T follicular helper cell (primary cell): ENCODE results near the gene MAU2.
"Not testable (repeated sequence)": the region's sequence is repeated elsewhere in the genome, so short reads cannot be mapped to it uniquely, and the experiment has no call there.

Source experiments
- DNase-seq: peaks from one replicate; pipeline ENCODE4 v3.0.0-alpha.2; 2020; ENCODE audit warnings: low read depth

MAU2 gene

DNA sequence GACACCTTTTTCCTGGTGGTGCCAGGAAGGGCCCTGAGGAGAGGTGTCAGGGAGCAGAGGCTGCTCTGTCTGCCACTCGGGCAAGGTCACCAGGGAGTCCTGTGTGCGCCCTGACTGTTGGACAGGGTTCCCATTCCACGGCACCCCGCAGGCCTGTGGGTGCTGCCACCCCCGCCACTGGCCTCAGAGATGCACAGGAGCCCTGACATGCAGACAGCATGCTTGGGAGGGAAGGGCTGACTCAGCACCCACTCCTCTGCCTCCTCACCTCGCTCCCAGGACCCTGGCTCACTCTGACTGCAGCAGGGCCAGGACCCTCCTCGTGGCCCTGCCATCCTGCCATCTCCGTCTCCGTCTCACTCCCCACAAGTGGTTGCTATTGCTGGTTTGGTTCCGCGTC, 25.3 kb downstream of the MAU2 start:
- DNase-seq = no peak

DNA sequence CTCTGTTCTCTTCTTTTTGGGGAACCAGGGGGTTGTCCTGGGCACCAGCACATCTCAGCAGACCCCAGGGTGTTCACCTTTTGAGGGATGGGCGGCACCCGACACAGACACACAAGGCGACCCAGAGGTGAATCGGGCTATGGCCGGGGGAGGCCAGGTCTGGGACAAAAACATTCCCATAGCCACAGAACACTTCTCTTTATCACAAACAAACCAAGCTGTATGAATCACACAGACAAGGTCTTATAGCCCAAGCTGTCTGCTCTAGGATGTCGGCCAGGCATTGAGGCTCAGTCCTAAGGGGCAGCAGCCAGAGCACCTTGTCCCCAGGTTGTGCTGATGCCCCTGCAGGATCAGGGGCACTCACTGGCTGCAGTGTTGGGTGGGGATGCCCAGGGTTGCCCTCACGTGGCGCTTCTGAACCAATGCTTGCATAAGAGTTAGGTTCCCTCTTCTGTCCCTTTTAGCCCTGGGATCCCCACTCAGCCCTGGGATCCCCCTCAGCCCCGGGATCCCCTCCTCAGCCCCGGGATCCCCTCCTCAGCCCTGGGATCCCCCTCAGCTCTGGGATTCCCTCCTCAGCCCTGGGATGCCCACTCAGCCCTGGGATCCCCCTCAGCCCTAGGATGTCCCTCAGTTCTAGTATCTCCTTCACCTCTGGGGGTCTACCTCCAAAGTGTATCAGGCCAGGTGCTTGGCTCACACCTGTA, 26.9 kb downstream of the MAU2 start:
- DNase-seq = no peak

DNA sequence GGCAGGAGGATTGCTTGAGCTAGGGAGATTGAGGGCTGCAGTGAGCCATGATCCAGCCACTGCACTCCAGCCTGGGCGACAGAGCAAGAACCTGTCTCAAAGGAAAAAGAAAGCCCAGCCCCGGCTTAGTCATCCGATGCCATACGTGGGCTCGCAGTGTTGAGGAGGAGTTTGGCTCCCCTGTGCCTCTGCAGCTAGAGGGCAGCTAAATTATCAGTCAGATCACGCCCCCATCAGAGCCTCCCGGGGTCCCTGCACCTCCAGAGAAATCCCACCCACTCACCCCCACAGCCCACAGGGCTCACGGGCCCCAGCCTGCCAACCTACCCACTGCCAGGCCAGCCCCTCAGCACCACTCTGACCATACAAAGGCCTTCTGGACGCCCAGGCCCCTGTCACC, 27.6 kb downstream of the MAU2 start:
- no peak for DNase-seq

DNA sequence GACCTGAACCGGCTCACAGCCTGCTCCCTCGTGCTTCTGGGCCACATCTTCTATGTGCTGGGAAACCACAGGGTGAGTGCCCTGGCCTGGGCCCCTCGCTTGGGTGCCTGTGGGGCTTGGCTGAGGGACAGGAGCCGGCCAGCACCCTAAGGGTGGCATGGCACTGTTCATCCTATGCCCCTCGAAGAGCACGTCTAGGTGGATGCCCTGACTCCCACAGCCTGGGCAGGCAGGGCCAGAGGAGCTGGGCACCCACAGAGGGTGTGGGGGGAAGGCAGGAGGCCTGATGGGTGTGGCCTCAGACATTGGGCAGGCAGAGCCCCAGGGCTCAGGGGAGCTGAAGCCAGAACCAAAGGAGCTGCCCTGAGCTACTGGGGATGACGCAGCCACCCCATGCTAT, 28.7 kb downstream of the MAU2 start:
- DNase-seq = no peak

DNA sequence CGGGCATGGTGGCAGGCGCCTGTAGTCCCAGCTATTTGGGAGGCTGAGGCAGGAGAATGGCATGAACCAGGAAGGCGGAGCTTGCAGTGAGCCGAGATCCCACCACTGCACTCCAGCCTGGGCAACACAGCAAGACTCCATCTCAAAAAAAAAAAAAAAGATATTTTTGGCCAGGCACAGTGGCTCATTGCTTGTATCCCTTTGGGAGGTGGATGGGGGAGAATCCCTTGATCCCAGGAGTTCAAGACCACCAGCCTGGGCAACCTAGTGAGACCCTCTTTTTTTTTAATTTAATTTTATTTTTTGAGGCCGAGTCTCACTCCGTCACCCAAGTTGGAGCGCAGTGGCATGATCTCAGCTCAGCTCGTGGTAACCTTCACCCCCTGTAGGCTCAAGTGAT, 30.1 kb downstream of the MAU2 start:
- not testable (repeated sequence) for DNase-seq

DNA sequence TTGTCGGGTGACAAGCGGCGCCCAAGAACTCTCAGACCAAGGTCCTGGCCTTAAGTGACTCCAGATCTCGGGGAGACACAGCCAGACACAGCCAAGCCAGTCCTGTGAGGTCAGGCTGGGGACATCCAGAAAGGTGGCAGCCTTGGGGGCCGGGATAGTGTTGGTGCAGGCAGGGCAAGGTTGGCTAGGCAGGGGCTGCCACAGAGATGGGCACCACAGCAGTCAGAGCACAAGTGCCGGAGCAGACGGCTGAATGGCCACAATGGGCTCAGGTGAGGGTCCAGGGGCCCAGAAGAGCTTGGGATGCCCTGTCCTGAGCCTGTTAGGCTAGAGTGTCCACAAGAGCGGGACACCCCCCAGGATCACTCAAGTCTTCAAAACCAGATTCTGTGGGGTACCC, 32.2 kb downstream of the MAU2 start:
- no peak for DNase-seq

DNA sequence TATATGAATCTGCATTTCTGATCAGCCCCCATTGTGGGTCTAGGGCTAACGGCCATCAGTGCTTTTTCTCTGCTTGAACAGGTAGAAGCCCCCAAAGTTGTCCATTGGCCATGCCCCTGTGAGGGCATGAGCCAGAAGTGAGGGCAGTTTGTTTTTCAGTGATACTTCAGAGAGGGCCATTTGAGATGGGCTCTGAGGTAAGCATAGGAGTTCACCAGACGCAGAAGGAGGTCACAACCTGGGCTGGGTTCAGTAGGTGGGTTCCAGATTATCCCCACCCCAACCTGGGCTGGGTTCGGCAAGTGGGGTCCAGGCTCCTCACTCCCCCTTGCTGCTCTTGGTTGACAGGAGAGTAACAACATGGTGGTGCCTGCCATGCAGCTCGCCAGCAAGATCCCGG, 33.4 kb downstream of the MAU2 start:
- DNase-seq = no peak

DNA sequence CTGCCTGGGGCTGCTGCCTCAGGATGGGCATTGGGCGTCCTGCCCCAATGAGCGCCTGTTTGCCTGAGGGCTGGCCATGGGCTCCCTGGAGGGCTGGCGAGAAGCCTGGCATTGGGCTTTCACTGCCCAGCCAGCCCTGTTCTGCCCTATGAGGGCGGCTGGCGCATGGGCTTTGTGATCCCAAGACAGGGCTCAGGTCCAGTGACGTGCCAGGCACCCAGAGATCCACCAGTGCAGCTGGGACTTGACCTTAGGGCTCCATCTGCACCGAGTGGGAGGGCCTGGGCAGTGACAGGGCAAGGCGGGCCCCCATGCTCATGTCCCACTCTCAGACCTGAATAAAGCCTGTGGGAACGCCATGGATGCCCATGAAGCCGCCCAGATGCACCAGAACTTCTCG, 34.3 kb downstream of the MAU2 start:
- no peak for DNase-seq

DNA sequence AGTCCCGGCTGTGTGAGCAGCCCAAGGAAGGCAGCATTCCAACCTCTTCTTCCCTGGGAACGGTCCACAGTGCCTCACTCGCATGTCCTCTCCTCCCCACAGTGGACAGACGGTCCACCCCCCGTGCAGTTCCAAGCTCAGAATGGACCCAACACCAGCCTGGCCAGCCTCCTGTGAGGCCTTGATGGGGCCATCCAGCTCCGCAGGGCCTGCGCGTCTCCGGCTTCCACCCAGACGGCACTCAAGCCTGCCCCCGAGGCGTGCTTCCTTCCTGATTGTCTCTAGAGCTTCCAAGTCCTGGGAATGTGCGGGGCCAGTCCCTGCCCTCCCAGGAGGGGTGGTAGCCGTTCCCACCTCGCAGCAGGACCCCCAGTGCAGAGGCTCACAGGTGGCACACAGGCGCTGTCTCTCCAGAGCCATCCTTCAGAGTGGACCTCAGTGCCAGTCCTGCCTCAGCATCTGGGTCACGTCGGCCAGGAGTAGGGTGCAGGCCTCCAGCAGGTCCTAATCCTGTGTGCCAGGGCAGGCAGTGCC, 35.0 kb downstream of the MAU2 start:
- no peak for DNase-seq

DNA sequence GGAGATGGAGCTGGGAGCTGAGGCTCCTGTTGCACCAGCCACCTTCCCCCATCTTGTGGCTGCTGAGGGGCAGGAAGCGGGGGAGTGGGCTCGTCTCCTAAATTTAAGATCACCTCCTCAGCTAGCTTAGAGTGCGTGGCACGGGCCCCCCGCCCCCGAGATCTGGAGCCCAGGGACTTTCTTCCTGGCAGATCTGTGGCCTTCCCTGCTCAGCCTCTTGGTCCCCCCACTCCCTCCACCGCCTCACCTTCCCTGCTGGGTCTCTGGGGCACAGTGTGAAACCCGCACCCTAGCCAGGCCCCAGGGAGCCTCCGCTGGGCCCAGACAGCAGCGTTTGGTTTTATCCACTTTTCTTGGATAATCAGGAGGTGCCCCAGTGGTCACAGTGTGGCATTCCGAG, 35.9 kb downstream of the MAU2 start:
- no peak for DNase-seq

DNA sequence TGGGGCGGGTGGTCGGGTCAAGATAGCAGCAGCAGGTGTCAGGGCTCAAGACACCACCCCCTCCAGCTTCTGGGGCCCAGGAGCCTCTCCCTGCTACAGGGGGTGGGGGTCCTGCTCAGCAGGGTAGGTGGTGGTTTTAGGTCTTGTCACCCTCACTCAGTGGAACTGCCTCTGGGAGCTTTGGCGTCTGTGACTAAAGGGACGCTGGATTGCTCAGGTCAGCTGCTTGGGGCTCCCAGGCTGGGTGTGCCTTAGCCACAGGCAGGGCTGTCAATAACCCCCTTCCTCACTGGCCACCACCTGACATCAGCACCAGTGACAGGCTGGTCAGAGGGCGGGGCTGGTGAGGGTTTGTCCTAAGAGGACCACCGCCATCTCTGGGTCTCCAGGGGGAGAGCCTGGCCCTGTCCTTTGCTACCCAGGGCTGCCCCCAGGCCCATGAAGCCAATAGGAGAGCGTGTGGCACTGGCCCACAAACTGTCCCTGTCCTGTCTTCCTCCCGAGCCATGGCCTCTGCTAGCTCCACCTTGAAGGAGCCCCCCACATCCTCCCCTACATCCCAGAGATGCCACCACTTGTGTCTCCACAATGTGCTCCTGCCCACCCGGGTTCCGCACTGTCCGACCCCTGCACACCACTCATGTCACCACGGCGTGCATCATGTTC, 36.4 kb downstream of the MAU2 start:
- DNase-seq = no peak

DNA sequence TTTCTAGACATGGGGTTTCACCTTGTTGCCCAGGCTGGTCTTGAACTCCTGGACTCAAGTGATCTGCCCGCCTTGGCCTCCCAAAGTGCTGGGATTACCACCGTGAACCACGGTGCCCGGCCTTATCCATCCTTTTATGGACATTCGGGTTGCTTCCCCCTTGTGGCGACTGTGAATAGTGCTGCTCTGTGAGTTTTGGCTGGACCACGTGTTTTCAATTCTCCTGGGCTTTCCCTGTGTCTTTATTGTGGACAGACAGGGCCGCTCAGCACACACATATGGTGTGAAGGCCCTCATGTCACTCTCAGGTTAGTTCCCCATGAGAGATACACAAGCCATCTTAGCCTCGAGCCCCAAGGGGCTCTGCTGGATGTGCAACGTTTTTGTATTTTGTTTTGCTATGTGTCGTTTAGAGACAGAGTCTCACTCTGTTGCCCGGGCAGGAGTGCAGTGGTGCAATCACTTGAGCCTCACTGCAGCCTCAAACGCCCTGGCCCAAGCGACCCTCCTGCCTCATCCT, 40.5 kb downstream of the MAU2 start:
- peak; percentile 49 for DNase-seq

DNA sequence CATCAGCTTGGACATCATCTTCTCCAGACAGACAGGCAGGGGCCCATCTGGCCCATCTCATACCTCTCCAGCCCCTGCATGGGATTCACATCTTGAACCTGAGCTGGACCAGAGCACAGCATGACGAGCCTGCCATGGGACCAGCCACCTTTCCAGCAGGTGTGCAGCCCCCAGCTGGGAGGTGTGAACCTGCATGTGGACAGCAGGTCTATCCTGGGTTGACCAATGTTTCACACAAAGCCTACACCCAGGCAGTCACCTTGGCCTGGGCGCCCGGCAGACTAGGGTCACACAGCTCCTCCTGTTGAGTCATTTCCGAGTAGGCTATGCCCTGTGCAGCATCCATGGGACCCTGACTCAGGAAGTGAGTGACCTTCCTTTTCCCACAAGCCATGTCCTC, 41.4 kb downstream of the MAU2 start:
- DNase-seq = no peak

DNA sequence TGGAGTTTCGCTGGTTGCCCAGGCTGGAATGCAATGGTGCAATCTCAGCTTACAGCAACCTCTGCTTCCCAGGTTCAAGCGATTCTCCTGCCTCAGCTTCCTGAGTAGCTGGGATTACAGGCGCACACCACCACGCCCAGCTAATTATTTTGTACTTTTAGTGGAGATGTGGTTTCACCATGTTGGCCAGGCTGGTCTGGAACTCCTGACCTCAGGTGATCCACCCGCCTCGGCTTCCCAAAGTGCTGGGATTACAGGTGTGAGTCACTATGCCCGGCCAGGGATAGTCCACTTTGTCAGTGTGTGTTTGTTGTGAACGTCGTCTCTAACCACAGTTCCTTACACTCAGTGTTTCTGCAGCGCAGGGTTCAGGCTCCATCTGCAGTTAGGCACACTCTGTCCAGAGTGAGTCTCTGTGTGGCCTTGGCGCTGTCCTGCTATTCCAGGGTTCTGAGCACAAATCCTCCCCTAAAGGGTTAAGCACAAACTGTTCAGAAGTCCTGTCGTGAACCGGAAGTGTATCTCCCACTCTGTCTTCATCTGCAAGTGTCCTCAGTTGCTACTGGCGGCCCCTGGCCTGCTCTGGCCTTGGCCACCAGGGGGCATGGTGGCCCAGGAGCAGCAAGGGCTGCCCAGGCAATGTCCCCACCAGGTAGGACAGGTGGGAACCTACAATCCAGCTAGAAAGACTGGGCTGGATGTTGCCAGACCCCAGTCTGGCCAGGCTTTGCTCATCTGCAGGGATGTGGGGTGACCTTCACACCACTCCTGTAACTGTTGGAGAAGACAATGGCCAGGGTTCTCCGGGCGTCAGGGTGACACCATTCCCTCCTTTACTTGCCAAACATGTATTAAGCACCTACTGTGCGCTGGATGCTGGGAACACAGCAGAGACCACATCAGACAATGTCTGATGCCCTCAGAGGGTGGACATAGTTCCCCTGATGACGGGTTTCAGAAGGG, 46.1 kb downstream of the MAU2 start:
- DNase-seq = peak; percentile 46

DNA sequence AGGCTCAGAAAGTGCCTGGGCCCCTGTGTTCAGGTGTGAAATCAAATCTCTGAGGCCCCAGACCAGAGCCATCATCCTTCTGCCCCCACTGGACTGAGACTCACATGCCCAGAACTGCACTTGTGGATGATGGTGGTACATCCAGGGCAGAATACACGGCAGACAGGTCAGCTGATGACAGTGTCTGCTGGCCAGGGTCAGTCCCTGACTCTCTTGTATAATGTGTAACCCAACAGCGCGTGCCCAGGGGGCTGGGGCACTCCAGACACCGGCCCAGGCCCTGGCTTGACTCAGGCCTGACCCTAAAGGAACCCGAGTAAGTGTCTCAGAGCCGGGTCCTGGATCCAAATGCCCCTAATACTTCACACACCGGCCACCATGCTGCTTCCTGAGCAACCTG, 47.5 kb downstream of the MAU2 start:
- DNase-seq = no peak

DNA sequence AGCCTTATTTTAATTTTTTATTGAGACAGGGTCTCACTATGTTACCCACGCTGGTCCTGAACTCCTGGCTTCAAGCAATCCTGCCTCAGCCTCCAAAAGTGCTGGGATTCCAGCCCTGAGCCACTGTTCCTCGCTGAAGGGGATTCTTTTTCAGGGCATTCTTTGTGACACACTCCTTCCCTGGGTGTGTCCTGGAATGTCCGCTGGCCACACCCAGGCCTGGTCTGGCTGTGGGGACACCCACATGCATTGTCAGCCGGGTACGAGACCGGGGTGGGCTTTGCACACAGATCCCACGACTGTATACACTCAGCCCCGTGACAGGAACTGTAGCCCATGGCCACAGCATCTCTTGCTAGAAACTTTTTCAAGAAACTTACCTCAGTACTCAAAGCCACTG, 50.4 kb downstream of the MAU2 start:
- DNase-seq = no peak

DNA sequence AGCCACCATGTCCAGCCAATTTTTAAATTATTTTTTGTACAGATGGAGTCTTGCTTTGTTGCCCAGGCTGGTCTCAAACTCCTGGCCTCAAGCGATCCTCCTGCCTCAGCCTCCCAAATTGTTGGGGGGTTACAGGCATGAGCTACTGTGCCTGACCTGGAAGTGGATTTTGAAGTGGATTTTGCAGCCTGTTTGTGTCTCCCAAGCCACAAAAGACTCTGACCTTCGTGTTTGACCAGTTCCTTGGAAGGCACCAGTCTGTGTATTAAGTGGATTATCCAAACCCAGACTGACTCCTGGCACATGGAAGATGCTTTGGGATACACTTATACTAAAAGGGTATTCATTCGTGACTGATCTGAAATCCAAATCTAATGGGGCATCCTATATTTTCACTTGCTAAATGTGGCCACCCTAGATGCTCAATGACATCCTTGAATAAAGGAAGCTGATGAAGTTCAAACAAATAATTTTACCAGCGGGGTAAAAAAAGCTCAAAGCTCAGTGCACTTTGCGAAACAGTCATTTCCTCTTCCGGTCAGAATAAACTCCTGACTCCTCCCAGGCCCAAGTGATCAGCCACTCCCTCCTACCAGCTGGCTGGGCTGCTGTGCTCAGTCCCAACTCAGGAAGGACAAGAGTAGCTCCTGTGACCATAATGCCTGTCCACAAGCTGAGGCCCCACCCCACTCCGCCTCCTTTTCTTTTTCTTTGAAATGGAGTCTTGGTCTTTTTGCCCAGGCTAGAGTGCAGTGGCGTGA, 52.2 kb downstream of the MAU2 start:
- DNase-seq = peak; percentile 18

DNA sequence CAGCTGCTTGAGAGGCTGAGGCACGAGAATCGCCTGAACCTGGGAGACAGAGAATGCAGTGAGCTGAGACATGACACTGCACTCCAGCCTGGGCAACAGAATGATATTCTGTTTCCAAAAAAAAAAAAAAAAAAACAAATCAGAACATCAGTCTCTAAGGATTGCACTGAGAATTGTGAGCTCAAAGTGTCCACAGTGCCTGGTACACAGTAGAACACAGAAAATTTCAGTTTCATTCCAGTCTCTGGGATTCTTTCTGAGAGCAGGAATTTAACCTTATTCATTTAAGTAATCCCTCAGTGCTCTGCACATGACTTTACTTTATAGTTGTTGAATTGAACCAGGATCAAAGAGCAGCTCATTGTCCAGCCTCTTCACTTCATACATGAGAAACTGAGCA, 58.9 kb downstream of the MAU2 start:
- DNase-seq = no peak

DNA sequence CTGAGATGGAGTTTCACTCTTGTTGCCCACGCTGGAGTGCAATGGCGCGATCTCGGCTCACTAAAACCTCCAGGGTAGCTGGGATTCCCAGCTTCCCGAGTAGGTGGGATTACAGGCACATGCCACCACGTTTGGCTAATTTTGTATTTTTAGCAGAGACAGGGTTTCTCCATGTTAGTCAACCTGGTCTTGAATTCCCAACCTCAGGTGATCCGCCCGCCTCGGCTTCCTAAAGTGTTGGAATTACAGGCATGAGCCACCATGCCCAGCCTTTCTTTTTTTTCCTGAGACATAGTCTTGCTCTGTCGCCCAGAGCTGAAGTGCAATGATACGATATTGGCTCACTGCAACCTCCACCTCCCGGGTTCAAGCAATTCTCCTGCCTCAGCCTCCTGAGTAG, 59.7 kb downstream of the MAU2 start:
- DNase-seq = not testable (repeated sequence)

DNA sequence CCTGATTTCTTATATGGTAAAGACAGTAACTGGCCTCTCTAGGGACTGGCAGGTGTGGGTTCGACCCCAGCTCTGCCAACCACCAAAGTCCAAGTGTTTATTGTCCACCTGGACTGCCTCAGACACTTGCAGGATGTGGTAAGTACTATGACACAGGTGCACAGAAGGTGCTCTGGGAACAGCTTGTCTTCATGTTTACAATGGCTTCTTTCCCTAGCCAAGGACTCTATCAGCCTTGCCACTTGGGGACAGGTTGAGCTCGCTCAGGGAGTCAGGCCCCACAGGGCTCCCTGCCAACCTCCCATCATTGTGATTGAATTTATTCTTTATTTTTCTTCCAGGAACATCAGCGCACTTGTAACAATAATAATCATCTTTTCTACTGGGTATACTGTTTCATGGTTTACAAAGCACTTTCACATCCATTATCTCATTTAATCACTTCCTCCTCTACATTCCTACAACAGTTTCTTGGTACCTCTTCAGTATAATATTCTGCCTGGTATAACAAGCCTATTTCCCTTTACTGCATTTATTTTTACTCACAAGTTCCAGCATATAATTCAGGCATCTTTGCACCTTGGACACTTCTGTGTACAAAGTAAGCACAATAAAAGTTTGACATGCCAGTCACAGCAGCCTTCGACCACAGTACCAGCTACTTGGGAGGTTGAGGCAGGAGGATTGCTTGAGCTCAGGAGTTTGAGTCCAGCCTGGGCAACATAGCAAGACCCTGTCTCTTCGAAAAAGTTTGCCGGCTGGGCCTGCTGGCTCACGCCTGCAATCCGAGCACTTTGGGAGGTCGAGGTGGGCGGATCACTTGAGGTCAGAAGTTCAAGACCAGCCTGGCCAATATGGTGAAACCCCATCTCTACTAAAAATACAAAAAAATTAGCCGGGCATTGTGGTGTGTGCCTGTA, 60.6 kb downstream of the MAU2 start:
- no peak for DNase-seq
